ENCODE data around the gene GJD2. TPM values are rescaled to one million over a fixed set of nuclear protein-coding genes. Genes with fewer than 3 reads are reported as not detected.

GJD2 gene
- total RNA-seq, 1 experiment from 2014 or later, result not detected

- peaks cover 2% of the 10 kb centered on the region; the same call in 1 of the 2 replicates for H3K4me1 ChIP-seq (ENCODE audit: insufficient read depth, low read length)
- TF ChIP-seq CTCF (conservative IDR thresholded peaks at IDR 0.05), result no peak
- H4K20me1 ChIP-seq (ENCODE audit: control insufficient read depth, insufficient read depth, insufficient read length), result no peaks in the 10 kb centered on the region
- H3K56ac ChIP-seq (ENCODE audit: insufficient read length, low read depth, low read length), result no peak overlapping the region
- no peak overlapping the region for H2AFZ ChIP-seq (ENCODE audit: low read length)
- no peak overlapping the region for H3K4me2 ChIP-seq (ENCODE audit: insufficient read depth, insufficient read length, low read length)
- H3K23ac ChIP-seq (ENCODE audit: insufficient read length, low read depth, low read length), result no peak overlapping the region
- peaks cover 0 to 10% (median 3%) of the 10 kb centered on the region in 3 experiments; a peak in 4 of 7 replicates for H3K36me3 Mint-ChIP-seq (ENCODE audit: insufficient read depth in 1 of 3, low read depth in 3 of 3)
- H3K9me3 Mint-ChIP-seq, result peaks cover 8 to 10% of the 10 kb centered on the region in 2 experiments
- DNase-seq, result no peak
- no peak overlapping the region for H4K91ac ChIP-seq (ENCODE audit: insufficient read length, low read depth, low read length)
- H3K27me3 ChIP-seq (ENCODE audit: insufficient read depth, low read length), result no peaks in the 10 kb centered on the region
- no peak overlapping the region for H4K5ac ChIP-seq (ENCODE audit: insufficient read length, low read depth, low read length)
- H2BK120ac ChIP-seq (ENCODE audit: low read depth, low read length, poor library complexity, severe bottlenecking), result no peak overlapping the region
- H2BK5ac ChIP-seq (ENCODE audit: insufficient read length, low read length), result no peak overlapping the region
- H3T11ph ChIP-seq (ENCODE audit: low read length), result no peak overlapping the region
- no peak overlapping the region for H4K8ac ChIP-seq (replicated peaks; ENCODE audit: insufficient read length, low read depth, low read length)
- peaks cover 2% of the 10 kb centered on the region for H3K23me2 ChIP-seq (ENCODE audit: insufficient read length, low read depth, low read length, poor library complexity, severe bottlenecking)
- H3K18ac ChIP-seq (ENCODE audit: insufficient read length, low read depth, low read length), result no peak overlapping the region
- no peaks in the 10 kb centered on the region for H3K79me2 ChIP-seq (ENCODE audit: insufficient read depth, low read length)
- H3K4me1 Mint-ChIP-seq, result peaks cover 13 to 14% of the 10 kb centered on the region in 2 experiments
- H2BK20ac ChIP-seq (ENCODE audit: low read depth, low read length, poor library complexity, severe bottlenecking), result no peak overlapping the region
- no peak overlapping the region for H3K27ac Mint-ChIP-seq
- no peak overlapping the region for H3K9ac ChIP-seq (ENCODE audit: extremely low read depth, insufficient read length, low read length)
- no peaks in the 10 kb centered on the region for H3K9me3 ChIP-seq (ENCODE audit: control insufficient read depth, low read depth, low read length)
- H2BK12ac ChIP-seq (ENCODE audit: insufficient read length, low read depth, low read length), result no peak overlapping the region
- no peak overlapping the region for H3K4ac ChIP-seq (ENCODE audit: low read depth, low read length)
- no peaks in the 10 kb centered on the region for H3K79me1 ChIP-seq (ENCODE audit: insufficient read depth, low read depth, low read length, poor library complexity, severe bottlenecking)
- no peak overlapping the region for H3K14ac ChIP-seq (ENCODE audit: insufficient read depth, low read length)
- H3K27ac ChIP-seq (ENCODE audit: insufficient read length, low read depth, low read length), result no peak overlapping the region
- H2AK5ac ChIP-seq (ENCODE audit: insufficient read length, low read length), result no peak overlapping the region
- WGBS (ENCODE audit: extremely low coverage, insufficient read length, low lambda C conversion rate), result no CpG with 5 or more reads among the region's 2 CpGs
- no peaks in the 10 kb centered on the region; the same call in 1 of the 2 replicates for H3K27me3 Mint-ChIP-seq (ENCODE audit: low read depth)
- no peak overlapping the region for H2BK15ac ChIP-seq (ENCODE audit: low read depth, low read length)
- no peak overlapping the region for H3K4me3 Mint-ChIP-seq
These were observed 49.3 kb upstream of the GJD2 start for GRCh38 chr15:34804113-34804512.
